A549 (cell line): Measurements from ENCODE around the gene TMEM143. TPM values are rescaled to one million over a fixed set of nuclear protein-coding genes. Genes with fewer than 3 reads are reported as not detected.

ENCODE experiments used
- ATAC-seq, 2 experiments: fragments of 200-7000 bp in 1 of 2; fragments of >200 bp in 1 of 2; cut with Nextera tagmentation in 1 of 2; cut with Tn5 transposase in 1 of 2; 3 replicates each; pipeline versions ENCODE4 v1.8.0 to v1.9.1; 2018 to 2020; ENCODE audit warnings: mild to moderate bottlenecking in 1 of 2, moderate library complexity in 1 of 2
- CTCF ChIA-PET: fragments of 300-600 bp; sonication (Branson Sonifier 250); formaldehyde crosslinking; extraction: SDS; loops from one replicate; lab custom pipeline; 2021; ENCODE audit warnings: antibody characterized with exemption, inconsistent platforms; lab: Yijun Ruan, JAX
- POLR2A ChIA-PET: fragments of 350-600 bp; formaldehyde crosslinking; extraction: SDS; loops from one replicate; lab custom pipeline; 2021; ENCODE audit warnings: antibody characterized with exemption, inconsistent platforms; lab: Yijun Ruan, JAX
- DNase-seq, 2 experiments: peaks; one replicate each; pipeline versions ENCODE4 v3.0.0 to v3.0.0-alpha.2; 2011 to 2016; ENCODE audit warnings: low read depth in 1 of 2, low spot score in 1 of 2
- FAIRE-seq: peaks from 2 replicates; lab custom pipeline; 2011; peaks lifted over from hg19 to GRCh38; lab: Jason Lieb, UNC
- H3K27ac ChIP-seq, 2 experiments: fragments of >200 bp; sonication (Bioruptor Twin); formaldehyde crosslinking; 3 replicates each; pipeline ENCODE4 v1.5.1; 2016 to 2017
- H3K4me1 ChIP-seq: fragments of >200 bp; sonication (Bioruptor Twin); formaldehyde crosslinking; 3 replicates; pipeline ENCODE4 v1.6.1; 2016
- H3K4me2 ChIP-seq: fragments of >200 bp; sonication (Bioruptor Twin); formaldehyde crosslinking; 3 replicates; pipeline ENCODE4 v1.6.1; 2016
- H3K4me3 ChIP-seq: fragments of >200 bp; sonication (Bioruptor Twin); formaldehyde crosslinking; 3 replicates; pipeline ENCODE4 v1.5.1; 2016
- H3K9me3 ChIP-seq: fragments of >200 bp; sonication (Bioruptor Twin); formaldehyde crosslinking; 3 replicates; pipeline ENCODE4 v1.6.1; 2016
- CBX8 ChIP-seq: fragments of 200-600 bp; sonication (generic); IDR thresholded peaks from 2 replicates; pipeline ENCODE4 v1.6.1; 2016
- CEBPB ChIP-seq, 2 experiments: fragments of >200 bp in 1 of 2; sonication (Bioruptor Twin) in 1 of 2; formaldehyde crosslinking in 1 of 2; IDR thresholded peaks; 2 replicates each; pipeline ENCODE4 v1.6.1; 2012 to 2016
- CHD2 ChIP-seq: fragments of 150-350 bp; IDR thresholded peaks from 2 replicates; pipeline ENCODE4 v1.6.1; 2014; ENCODE audit warnings: low read length; ENCODE audit not compliant: partially characterized antibody
- CHD4 ChIP-seq: fragments of 200-600 bp; sonication (generic); IDR thresholded peaks from 2 replicates; pipeline ENCODE4 v1.6.1; 2016; ENCODE audit warnings: antibody characterized with exemption, mild to moderate bottlenecking, borderline replicate concordance
- E2F6 ChIP-seq: IDR thresholded peaks from 2 replicates; pipeline ENCODE4 v1.6.1; 2012; ENCODE audit warnings: low read depth, borderline replicate concordance
- ESRRA ChIP-seq: fragments of 150-350 bp; IDR thresholded peaks from 2 replicates; pipeline ENCODE4 v1.6.1; 2014; ENCODE audit warnings: mild to moderate bottlenecking, low read length, borderline replicate concordance
- FOXS1 ChIP-seq: fragments of 250-450 bp; sonication (Bioruptor Pico); IDR thresholded peaks from 2 replicates; pipeline ENCODE4 v1.5.0; 2020; ENCODE audit warnings: mild to moderate bottlenecking, moderate library complexity
- HES2 ChIP-seq: fragments of >200 bp; sonication (Bioruptor Twin); formaldehyde crosslinking; IDR thresholded peaks from 2 replicates; pipeline ENCODE4 v1.6.1; 2016
- HEYL ChIP-seq: fragments of 250-450 bp; sonication (Bioruptor Pico); IDR thresholded peaks from 2 replicates; pipeline ENCODE4 v1.8.0; 2021; ENCODE audit warnings: mild to moderate bottlenecking, moderate library complexity
- HOXB13 ChIP-seq: fragments of 250-450 bp; sonication (Bioruptor Pico); IDR thresholded peaks from 2 replicates; pipeline ENCODE4 v1.5.0; 2020; ENCODE audit warnings: low read depth, mild to moderate bottlenecking, moderate library complexity
- JUN ChIP-seq, 2 experiments: fragments of >200 bp; sonication (Bioruptor Twin); formaldehyde crosslinking; IDR thresholded peaks; 2 replicates in 1 of 2; 3 replicates in 1 of 2; pipeline ENCODE4 v1.6.1; 2016 to 2017
- JUNB ChIP-seq: fragments of >200 bp; sonication (Bioruptor Twin); formaldehyde crosslinking; IDR thresholded peaks from 2 replicates; pipeline ENCODE4 v1.6.1; 2016
- MAFK ChIP-seq: fragments of 450-650 bp; IDR thresholded peaks from 2 replicates; pipeline ENCODE4 v1.6.1; 2014; ENCODE audit not compliant: partially characterized antibody
- NPAS2 ChIP-seq: fragments of 250-450 bp; sonication (Bioruptor Pico); IDR thresholded peaks from 2 replicates; pipeline ENCODE4 v1.8.0; 2022; ENCODE audit warnings: mild to moderate bottlenecking, moderate library complexity, borderline replicate concordance
- NR3C1 ChIP-seq: fragments of >200 bp; sonication (Bioruptor Twin); formaldehyde crosslinking; IDR thresholded peaks from 3 replicates; pipeline ENCODE4 v1.6.1; 2017
- PBX3 ChIP-seq: IDR thresholded peaks from 2 replicates; pipeline ENCODE4 v1.6.1; 2012
- PHF8 ChIP-seq: fragments of 200-600 bp; sonication (generic); IDR thresholded peaks from 2 replicates; pipeline ENCODE4 v1.6.1; 2016; ENCODE audit warnings: low read depth, mild to moderate bottlenecking, antibody characterized with exemption, moderate library complexity, borderline replicate concordance
- RARB ChIP-seq: fragments of 250-450 bp; sonication (Bioruptor Pico); IDR thresholded peaks from 2 replicates; pipeline ENCODE4 v1.8.0; 2021; ENCODE audit warnings: mild to moderate bottlenecking, moderate library complexity
- RCOR1 ChIP-seq: fragments of 150-350 bp; IDR thresholded peaks from 2 replicates; pipeline ENCODE4 v1.6.1; 2014; ENCODE audit warnings: antibody characterized with exemption, low read length, low read depth
- TP53 ChIP-seq: fragments of 250-450 bp; sonication (Bioruptor Pico); IDR thresholded peaks from 2 replicates; pipeline ENCODE4 v1.5.0; 2021; ENCODE audit warnings: mild to moderate bottlenecking, moderate library complexity
- USF2 ChIP-seq: fragments of 450-650 bp; IDR thresholded peaks from 2 replicates; pipeline ENCODE4 v1.6.1; 2014; ENCODE audit warnings: antibody characterized with exemption
- ZC3H11A ChIP-seq: fragments of 450-650 bp; IDR thresholded peaks from 2 replicates; pipeline ENCODE4 v1.6.1; 2014; ENCODE audit warnings: antibody characterized with exemption, mild to moderate bottlenecking
- ZFP36 ChIP-seq: fragments of 450-650 bp; IDR thresholded peaks from 2 replicates; pipeline ENCODE4 v1.6.1; 2014; ENCODE audit warnings: borderline replicate concordance; ENCODE audit not compliant: partially characterized antibody
- WGBS: methylation state at CpG from one replicate; pipeline ENCODE4 v1.1.6; 2017; ENCODE audit errors: missing lambda C conversion rate; 5-methylcytosine and 5-hydroxymethylcytosine counted together
- polyA plus RNA-seq, 4 experiments: library from polyadenylated mRNA; depleted of rRNA in 3 of 4; stranded (reverse); fragments of >200 nt; fragmentation: RNase III in 1 of 4; extraction: RNeasy Plus Mini Kit Qiagen cat#74134 plus additional on column Dnase treatment in 1 of 4; gene quantifications; 2 replicates in 3 of 4; 3 replicates in 1 of 4; pipeline ENCODE4 v1.2.3, GENCODE V29; 2011 to 2017
- TF ChIP-seq, protein P1 (sequence below): fragments of 150-350 bp; IDR thresholded peaks from 2 replicates; pipeline ENCODE4 v1.6.1; 2014; ENCODE audit warnings: low read depth, mild to moderate bottlenecking, low read length
- TF ChIP-seq, protein P2 (sequence below): fragments of >200 bp; sonication (Bioruptor Twin); formaldehyde crosslinking; IDR thresholded peaks from 3 replicates; pipeline ENCODE4 v1.6.1; 2016
- TF ChIP-seq, protein P3 (sequence below): fragments of 250-450 bp; sonication (Bioruptor Pico); IDR thresholded peaks from 2 replicates; pipeline ENCODE4 v1.5.0; 2021; ENCODE audit warnings: mild to moderate bottlenecking, moderate library complexity, borderline replicate concordance

The TMEM143 gene
- polyA plus RNA-seq, 2 of the 4 experiments (the other 2 are of a cell fraction): 6.4 to 7.4 TPM

- POLR2A ChIA-PET: no interaction called here
- FAIRE-seq (no peak), ATAC-seq (no peak; a peak in 1 of 6 replicates), DNase-seq (no peak)
- CTCF ChIA-PET: interaction anchor here (1.2 to 13.6 kb wide), 4 partner anchors 9 to 36 kb away, joined by 5 to 140 read pairs (median 22); no protein-coding TSS in a partner anchor
- Histone ChIP-seq H3K4me2 (no peak overlapping the region), H3K27ac (no peak overlapping the region), H3K9me3 (no peaks in the 10 kb centered on the region), H3K4me3 (no peak overlapping the region), H3K4me1 (no peaks in the 10 kb centered on the region)
- WGBS: 75% methylated on average over 13 of the region's 13 CpGs
- TF ChIP-seq, protein P1, sequence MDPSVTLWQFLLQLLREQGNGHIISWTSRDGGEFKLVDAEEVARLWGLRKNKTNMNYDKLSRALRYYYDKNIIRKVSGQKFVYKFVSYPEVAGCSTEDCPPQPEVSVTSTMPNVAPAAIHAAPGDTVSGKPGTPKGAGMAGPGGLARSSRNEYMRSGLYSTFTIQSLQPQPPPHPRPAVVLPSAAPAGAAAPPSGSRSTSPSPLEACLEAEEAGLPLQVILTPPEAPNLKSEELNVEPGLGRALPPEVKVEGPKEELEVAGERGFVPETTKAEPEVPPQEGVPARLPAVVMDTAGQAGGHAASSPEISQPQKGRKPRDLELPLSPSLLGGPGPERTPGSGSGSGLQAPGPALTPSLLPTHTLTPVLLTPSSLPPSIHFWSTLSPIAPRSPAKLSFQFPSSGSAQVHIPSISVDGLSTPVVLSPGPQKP: no peak
- TF ChIP-seq HES2: no peak
- TF ChIP-seq USF2: no peak
- TF ChIP-seq CHD4: no peak
- TF ChIP-seq FOXS1 (CRISPR knock-in tag): no peak
- TF ChIP-seq, protein P2, sequence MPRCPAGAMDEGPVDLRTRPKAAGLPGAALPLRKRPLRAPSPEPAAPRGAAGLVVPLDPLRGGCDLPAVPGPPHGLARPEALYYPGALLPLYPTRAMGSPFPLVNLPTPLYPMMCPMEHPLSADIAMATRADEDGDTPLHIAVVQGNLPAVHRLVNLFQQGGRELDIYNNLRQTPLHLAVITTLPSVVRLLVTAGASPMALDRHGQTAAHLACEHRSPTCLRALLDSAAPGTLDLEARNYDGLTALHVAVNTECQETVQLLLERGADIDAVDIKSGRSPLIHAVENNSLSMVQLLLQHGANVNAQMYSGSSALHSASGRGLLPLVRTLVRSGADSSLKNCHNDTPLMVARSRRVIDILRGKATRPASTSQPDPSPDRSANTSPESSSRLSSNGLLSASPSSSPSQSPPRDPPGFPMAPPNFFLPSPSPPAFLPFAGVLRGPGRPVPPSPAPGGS: no peak
- no peak for TF ChIP-seq HEYL (CRISPR knock-in tag)
- no peak for TF ChIP-seq PBX3
- TF ChIP-seq TP53 (CRISPR knock-in tag): no peak
- no peak for TF ChIP-seq PHF8
- TF ChIP-seq RARB (CRISPR knock-in tag): no peak
- TF ChIP-seq JUNB: no peak
Measured at GRCh38 chr19:48303367-48303766, 60.4 kb downstream of the TMEM143 start.

DNA sequence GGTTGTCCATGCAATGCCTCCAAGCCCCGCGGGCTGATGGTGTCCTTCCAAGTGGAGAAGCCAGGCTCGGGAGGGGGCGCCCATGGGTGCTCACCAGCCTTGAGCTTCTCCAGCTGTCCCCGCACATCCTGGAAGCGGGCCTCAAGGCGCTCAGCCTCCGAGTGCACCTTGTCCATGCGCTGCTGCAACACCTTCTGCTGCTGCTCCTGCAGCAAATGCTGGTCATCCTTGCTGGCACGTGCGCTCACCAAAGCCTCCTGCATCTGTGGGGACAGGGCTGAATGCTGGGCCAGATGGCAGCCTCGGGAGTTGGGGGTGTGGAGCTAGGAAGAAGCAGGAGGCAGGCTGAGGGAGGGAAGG is 61.2 kb downstream of the TMEM143 start:
- POLR2A ChIA-PET: no interaction called here
- 69% methylated on average over 12 of the region's 12 CpGs for WGBS
- TF ChIP-seq MAFK (no peak), NR3C1 (no peak), HOXB13 (CRISPR knock-in tag) (no peak), JUN (IDR thresholded peaks at IDR 0.05) (no peak), E2F6 (no peak), RCOR1 (no peak), CHD2 (no peak), ESRRA (no peak), CHD4 (no peak), CBX8 (no peak), NPAS2 (CRISPR knock-in tag) (no peak), ZC3H11A (no peak), CEBPB (IDR thresholded peaks at IDR 0.05) (no peak), ZFP36 (no peak)
- TF ChIP-seq, protein P3, sequence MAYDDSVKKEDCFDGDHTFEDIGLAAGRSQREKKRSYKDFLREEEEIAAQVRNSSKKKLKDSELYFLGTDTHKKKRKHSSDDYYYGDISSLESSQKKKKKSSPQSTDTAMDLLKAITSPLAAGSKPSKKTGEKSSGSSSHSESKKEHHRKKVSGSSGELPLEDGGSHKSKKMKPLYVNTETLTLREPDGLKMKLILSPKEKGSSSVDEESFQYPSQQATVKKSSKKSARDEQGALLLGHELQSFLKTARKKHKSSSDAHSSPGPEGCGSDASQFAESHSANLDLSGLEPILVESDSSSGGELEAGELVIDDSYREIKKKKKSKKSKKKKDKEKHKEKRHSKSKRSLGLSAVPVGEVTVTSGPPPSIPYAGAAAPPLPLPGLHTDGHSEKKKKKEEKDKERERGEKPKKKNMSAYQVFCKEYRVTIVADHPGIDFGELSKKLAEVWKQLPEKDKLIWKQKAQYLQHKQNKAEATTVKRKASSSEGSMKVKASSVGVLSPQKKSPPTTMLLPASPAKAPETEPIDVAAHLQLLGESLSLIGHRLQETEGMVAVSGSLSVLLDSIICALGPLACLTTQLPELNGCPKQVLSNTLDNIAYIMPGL: no peak
- CTCF ChIA-PET: interaction anchor here (1.2 to 13.6 kb wide), 3 partner anchors 9 to 36 kb away, joined by 7 to 140 read pairs (median 36); no protein-coding TSS in a partner anchor
- no peak overlapping the region for H3K27ac ChIP-seq
- FAIRE-seq: no peak
- H3K4me1 ChIP-seq: no peaks in the 10 kb centered on the region
- DNase-seq: no peak
- H3K4me2 ChIP-seq: no peak overlapping the region
- H3K4me3 ChIP-seq: no peak overlapping the region
- no peak for ATAC-seq
- no peaks in the 10 kb centered on the region for H3K9me3 ChIP-seq
